ENCODE data around the gene MYH7.
"Not testable (repeated sequence)": the region's sequence is repeated elsewhere in the genome, so short reads cannot be mapped to it uniquely, and the experiment has no call there.

MYH7 gene

DNA sequence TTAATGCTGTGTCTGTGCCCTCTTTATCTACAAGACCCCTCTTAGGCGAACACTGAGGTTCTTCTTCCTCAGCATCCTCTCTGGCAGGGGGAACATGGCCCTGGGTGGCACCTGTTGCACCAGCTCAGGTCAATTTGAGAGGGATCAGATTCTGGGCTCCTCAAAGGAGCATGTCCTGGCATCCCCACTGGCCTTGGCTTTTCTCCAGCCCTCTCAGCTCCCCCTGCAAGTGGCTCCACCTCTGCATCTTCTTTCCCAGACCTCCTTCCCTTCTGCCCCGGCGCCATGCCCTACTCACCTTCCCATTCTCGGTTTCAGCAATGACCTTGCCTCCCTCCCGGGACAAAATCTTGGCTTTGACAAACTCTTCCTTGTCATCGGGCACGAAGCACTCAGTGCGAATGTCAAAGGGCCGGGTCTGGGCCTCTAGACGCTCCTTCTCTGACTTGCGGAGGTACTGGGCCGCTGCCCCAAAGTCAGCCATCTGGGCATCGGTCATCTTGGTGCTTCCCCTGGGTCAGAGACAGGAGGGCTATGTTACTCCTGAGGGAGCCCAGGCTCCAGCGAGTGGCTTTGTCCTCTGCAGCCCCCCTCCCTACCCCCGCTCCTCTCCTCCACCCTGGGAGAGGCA, 28.6 kb downstream of the MYH7 start:
- no peak for DNase-seq

- DNase-seq, result no peak
These were observed 29.2 kb downstream of the MYH7 start for GRCh38 chr14:23406244-23406643.

DNA sequence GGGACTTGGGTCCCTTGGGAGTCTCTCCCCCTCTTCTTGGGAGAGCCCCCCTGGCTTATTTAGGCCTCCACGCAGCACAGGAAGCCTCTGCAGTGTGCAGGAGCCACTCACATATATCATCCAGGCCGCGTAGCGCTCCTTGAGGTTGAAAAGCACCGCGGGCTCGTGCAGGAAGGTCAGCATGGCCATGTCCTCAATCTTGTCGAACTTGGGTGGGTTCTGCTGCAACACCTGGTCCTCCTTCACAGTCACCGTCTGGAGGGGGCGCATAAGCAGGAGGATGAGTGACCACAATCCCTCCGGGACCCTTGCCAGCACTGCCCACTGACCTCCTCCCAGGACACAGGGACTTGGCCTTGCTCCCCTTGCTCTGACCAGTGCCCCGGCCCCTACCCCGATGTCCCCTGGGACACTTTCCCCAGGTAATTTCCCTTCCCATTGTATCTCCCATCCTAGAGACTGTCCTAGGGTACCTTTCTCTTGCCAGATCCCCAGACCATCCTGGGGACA, 29.9 kb downstream of the MYH7 start:
- no peak for DNase-seq

GRCh38 chr14:23405096-23405495, 30.4 kb downstream of the MYH7 start:
- no peak for DNase-seq

GRCh38 chr14:23404331-23404900, 31.0 kb downstream of the MYH7 start:
- DNase-seq, result no peak

DNA sequence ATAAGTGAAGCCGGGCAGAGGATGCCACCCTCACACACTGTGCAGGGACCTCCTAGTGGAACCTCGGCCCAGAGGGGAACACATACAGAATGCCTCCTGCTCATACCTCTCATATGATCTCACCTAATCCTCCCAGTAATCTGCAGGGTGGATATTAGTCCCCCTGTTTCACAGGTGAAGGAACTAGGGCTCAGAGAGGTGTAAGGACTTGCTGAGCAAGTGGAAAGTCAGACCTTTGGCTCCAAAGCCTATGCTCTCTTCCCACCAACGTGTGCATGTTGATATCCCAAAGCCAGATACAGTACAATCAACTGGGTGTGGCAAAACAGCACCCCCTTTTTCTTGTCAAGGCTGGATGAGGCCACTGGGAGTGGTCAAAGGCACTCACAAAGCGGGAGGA, 31.6 kb downstream of the MYH7 start:
- no peak for DNase-seq

- no peak for DNase-seq
These were observed 32.4 kb downstream of the MYH7 start for GRCh38 chr14:23403139-23403438.

GRCh38 chr14:23402296-23403138, 32.9 kb downstream of the MYH7 start:
- DNase-seq, result no peak

- DNase-seq, result peak; percentile 9 to 52 (median 48)
These were observed 34.2 kb downstream of the MYH7 start for GRCh38 chr14:23401291-23401690.

- peak in 3 of 4 experiments; percentile 26 to 45 (median 30) for DNase-seq
These were observed 34.8 kb downstream of the MYH7 start for GRCh38 chr14:23400496-23401149.

DNA sequence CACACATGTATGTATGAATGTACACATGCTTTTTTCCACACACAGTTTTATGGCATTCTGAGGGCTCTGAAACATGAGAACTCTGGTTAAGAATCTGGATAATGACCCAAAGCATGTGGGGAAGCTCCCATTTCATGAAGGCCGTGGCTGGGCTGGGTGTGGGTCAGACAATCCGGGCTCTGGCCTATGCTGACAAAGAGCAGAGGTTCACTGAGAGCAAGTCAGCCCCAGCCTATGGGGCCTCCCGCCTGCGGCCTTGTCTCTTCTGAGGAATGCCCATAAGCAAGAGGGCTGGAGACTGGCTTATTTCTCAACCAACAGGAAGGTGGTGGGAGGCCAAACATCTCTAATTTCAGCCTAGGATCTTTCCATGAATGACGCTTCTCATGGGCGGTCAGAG, 35.9 kb downstream of the MYH7 start:
- DNase-seq, result peak in 3 of 4 experiments; percentile 4 to 16 (median 7)

DNA sequence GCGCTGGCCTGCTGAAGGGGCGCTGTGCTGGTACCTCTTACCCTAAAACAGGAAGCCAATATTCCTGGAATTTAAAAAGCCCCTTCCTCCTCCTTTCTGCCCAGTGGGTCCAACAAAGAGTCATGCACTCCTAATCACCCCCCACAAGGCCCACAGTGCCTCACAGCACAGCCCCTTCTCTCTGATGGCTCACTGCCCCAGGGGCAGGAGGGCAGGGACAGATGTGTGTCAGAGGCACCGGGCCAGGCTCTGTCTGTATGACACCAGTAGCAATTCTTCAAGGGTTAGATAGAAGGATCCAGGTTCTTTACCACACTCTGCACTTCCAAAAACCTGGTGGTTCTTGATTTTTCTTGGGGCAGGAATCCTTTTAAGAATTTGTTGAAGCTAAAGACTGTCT, 36.3 kb downstream of the MYH7 start:
- DNase-seq, result no peak

DNA sequence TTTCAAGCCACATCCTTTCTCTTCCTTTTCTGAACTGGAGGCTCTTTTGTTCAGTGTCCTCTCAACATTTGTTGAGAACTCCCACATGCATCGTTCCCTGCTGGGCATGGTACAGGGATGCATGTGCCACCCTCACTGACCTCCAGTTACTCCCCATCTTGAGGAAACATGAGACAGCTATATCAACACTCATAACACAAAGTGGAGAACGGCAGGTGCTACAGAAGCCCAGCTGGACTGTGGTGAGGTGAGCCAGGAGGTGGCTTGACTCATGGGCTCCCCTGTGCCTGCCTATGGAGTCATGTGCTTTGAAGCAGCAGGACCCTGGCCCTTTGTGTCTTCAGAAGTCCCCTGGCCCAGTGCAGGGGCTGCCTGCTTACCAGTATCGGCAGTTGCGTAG, 37.1 kb downstream of the MYH7 start:
- DNase-seq, result no peak

DNA sequence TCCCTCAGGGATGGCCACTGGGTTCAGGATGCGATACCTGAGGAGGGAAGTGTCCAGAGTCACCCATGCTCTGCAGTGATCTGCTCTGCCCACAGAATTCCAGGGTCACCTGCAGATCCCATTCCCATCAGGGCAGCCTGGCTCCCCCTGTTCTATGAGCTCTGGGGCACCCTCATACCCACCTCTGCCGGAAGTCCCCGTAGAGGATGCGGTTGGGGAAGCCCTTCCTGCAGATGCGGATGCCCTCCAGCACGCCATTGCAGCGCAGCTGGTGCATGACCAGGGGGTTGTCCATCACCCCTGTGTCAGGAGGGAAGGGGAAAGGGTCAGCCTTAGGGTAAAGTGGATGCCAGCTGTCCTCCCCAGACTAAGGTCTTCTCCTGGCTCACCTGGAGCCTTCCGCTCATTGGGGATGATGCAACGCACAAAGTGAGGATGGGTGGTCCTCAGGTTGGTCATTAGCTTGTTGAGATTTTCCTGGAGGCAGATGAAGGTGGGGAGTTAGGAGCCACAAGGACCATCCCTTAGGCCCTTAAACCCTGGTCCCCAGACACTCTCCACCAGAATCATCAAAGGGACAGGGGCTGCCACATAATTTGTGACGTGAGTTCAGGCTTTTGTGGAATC, 38.6 kb downstream of the MYH7 start:
- DNase-seq, result no peak

- no peak for DNase-seq
These were observed 39.3 kb downstream of the MYH7 start for GRCh38 chr14:23396126-23396525.

GRCh38 chr14:23392613-23393012, 42.8 kb downstream of the MYH7 start:
- DNase-seq, result no peak

DNA sequence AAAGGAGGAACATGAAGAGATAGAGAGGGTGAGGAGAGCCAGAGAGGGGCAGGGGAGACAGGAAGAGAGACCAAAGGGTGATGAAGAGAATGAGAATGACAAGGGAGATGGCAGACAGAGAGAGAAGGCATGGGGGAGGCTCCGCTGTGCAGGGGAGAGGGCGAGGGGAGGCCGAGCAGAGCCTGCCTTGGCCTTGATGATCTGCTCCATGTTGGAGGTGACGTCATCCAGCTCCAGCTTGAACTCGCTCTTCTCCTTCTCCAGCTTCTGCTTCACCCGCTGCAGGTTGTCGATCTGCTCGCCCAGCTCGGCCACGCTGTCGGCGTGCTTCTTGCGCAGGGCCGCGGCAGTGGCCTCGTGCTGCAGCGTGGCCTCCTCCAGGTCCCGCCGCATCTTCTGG, 45.6 kb downstream of the MYH7 start:
- DNase-seq, result not testable (repeated sequence)

- DNase-seq, result no peak
These were observed 46.1 kb downstream of the MYH7 start for GRCh38 chr14:23389396-23389795.

GRCh38 chr14:23388996-23389395, 46.5 kb downstream of the MYH7 start:
- DNase-seq, result no peak

GRCh38 chr14:23387916-23388882, 47.3 kb downstream of the MYH7 start:
- no peak for DNase-seq

GRCh38 chr14:23386999-23387398, 48.5 kb downstream of the MYH7 start:
- no peak for DNase-seq

- DNase-seq, result not testable (repeated sequence)
These were observed 49.2 kb downstream of the MYH7 start for GRCh38 chr14:23386266-23386657.

Measured in suppressor macrophage (primary cell).